Adipocyte (in vitro differentiated cells): ENCODE data around the gene TOR2A.
A peak's percentile ranks its signal among the peaks of the same experiment; 100 is the strongest.

Source experiments
- DNase-seq: peaks from one replicate; pipeline ENCODE4 v3.0.0-alpha.2; 2015; ENCODE audit warnings: low read depth
- H3K27me3 ChIP-seq: replicated peaks from 2 replicates; pipeline ENCODE4 v1.7.0; 2013; ENCODE audit warnings: mild to moderate bottlenecking, low read length, moderate library complexity; ENCODE audit not compliant: control insufficient read depth, insufficient read depth
- H3K36me3 ChIP-seq: 2 replicates; pipeline ENCODE4 v1.7.0; 2013; ENCODE audit warnings: low read length, mild to moderate bottlenecking, moderate library complexity; ENCODE audit not compliant: control insufficient read depth, insufficient read depth, severe bottlenecking
- H3K4me1 ChIP-seq: 2 replicates; pipeline ENCODE4 v1.7.0; 2013; ENCODE audit warnings: mild to moderate bottlenecking, low read length, moderate library complexity; ENCODE audit not compliant: control insufficient read depth, insufficient read depth
- H3K4me3 ChIP-seq: 2 replicates; pipeline ENCODE4 v1.7.0; 2013; ENCODE audit warnings: mild to moderate bottlenecking, low read length, moderate library complexity
- H3K9ac ChIP-seq: 2 replicates; pipeline ENCODE4 v1.7.0; 2013; ENCODE audit warnings: mild to moderate bottlenecking, low read length, moderate library complexity
- H3K9me3 ChIP-seq: 2 replicates; pipeline ENCODE4 v1.7.0; 2013; ENCODE audit warnings: mild to moderate bottlenecking, low read length, moderate library complexity; ENCODE audit not compliant: control insufficient read depth

Gene TOR2A

DNA sequence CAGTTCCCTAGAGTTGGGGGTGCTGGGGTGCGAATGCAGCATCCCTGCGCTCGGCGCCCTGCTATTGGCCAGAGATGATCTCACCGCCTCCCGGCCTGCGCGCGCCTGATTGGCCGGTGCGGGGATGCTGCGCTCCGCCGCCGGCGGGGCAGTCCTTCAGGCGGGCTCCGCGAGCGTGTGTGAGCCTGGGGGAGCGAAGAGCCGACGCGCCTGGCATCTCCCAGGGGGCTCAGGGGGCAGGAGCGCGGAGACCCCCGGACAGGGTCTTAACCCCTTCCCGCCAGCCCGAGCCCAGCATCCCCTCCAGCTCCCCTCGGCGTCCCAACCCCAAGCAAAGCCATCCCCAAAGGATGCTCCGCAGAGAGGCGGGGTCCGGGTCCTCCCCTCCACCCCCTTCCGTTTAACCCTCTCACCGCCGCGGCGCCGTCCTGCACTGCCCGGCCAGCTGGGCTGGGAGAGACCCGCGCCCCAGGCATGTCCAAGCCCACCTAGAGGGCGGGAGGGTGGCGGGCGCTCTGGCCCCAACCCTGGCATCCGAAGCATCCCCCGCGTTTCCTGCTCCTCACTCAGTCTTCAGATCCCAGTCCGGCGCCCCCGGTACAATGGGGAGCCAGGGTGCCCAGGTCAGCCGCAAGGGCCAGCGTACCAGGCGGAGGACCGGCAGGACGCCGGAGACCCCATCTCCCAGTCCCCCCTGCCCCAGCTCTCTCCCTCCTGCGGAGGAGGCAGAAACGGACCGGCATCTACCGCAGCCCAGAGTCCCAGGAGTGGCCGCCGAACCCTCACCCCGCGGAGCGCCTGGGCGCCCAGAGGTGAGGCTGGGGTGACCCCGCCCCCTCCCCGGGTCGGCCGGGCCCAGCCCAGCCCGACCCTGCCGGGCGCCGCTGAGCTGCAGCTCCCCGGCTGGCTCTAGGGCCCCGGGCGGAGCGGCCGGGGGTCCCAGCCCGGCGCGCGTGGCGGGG is 19.3 kb upstream of the TOR2A start:
- H3K4me3 ChIP-seq: no peak overlapping the region
- peak; percentile 43 for DNase-seq

DNA sequence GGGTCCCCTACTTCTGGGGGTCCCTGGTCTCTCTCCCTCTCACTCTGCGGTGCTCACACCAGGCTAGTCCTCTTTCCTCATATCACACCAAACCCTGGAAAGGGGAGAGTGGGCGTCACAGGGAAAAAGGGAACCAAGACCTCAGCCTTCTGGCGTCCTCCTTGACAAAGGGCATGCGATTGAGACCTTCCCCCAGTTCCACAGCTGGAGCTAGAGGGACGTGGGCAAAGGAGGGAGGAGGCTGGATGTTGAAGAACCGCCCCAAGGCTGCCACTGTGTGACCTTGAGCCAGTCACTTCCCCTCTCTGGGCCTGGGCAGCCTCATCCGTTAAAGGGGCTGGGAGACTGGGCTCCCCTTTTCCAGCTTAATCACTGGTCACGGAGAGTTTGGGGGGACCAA is 18.5 kb upstream of the TOR2A start:
- Histone ChIP-seq H3K9ac (no peak overlapping the region), H3K27me3 (peaks cover 47% of the 10 kb centered on the region), H3K36me3 (no peaks in the 10 kb centered on the region), H3K4me1 (no peaks in the 10 kb centered on the region), H3K9me3 (no peaks in the 10 kb centered on the region), H3K4me3 (no peak overlapping the region)
- no peak for DNase-seq

More for the DNA sequence above, 19.3 kb upstream of the TOR2A start:
- no peak overlapping the region for H3K9ac ChIP-seq
- H3K36me3 ChIP-seq: no peaks in the 10 kb centered on the region
- H3K27me3 ChIP-seq: peaks cover 47% of the 10 kb centered on the region
- no peaks in the 10 kb centered on the region for H3K4me1 ChIP-seq
- no peaks in the 10 kb centered on the region for H3K9me3 ChIP-seq

DNA sequence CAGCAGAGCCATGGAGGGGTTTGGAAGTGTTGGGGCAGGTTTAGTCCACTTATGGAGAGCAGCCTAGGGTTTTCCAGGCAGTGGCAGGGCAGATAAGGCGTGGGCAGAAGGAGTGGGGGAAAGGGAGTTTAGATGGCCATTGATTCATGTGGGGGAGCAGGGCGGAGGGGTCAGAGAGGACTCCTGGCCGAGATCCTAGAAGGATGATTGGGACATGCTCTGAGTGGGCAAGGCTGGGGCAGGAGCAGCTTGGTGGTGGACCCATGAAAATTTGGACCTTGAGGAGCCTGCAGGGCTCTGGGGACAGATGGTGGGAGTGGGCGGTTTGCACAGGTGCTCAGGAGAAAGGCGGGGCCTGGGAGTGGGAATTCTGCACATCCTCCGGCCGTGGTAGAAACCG is 18.1 kb upstream of the TOR2A start:
- DNase-seq: no peak
- H3K9me3 ChIP-seq: no peaks in the 10 kb centered on the region
- H3K27me3 ChIP-seq: peaks cover 47% of the 10 kb centered on the region
- no peaks in the 10 kb centered on the region for H3K4me1 ChIP-seq
- no peaks in the 10 kb centered on the region for H3K36me3 ChIP-seq
- H3K4me3 ChIP-seq: no peak overlapping the region
- no peak overlapping the region for H3K9ac ChIP-seq

DNA sequence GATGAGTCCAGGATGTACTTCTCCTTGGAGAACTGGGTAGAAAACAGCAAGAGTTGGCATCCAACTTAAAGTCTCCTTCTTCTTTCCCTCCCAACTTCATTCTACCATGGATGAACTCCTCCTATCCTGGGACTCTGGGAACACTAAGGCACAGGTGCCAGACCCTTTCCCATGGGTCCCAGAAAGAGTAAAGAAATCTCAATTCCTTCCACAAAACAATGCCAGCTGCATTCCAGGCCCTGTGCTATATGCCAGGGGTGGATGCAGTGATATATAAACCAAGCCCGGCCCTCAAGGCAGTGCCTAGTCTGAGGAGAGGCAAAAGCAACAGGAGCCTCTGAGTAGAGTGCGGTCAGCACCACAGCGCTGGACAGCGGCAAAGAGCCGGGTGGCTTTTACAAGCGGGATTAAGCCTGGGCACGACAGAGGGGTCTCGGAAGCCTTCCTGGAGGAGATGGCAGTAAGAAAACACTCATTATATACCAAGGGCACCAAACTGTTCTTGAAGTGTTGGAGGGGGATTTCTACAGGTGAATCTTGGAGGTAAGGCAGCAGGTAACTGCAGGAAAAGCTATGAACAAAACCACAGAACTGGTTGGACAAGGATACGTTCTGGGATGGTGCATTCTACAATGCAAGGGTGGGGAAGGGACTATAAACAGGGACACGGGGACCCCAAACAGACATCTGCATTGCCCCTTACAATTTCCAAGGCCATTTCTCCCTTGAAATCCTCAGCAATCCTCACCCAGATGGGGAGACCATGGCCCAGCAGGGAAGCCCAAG is 16.4 kb upstream of the TOR2A start:
- Histone ChIP-seq H3K9me3 (no peaks in the 10 kb centered on the region), H3K36me3 (no peaks in the 10 kb centered on the region), H3K9ac (no peak overlapping the region), H3K4me3 (no peak overlapping the region), H3K4me1 (no peaks in the 10 kb centered on the region), H3K27me3 (peaks cover 57% of the 10 kb centered on the region)
- DNase-seq: peak; percentile 60

DNA sequence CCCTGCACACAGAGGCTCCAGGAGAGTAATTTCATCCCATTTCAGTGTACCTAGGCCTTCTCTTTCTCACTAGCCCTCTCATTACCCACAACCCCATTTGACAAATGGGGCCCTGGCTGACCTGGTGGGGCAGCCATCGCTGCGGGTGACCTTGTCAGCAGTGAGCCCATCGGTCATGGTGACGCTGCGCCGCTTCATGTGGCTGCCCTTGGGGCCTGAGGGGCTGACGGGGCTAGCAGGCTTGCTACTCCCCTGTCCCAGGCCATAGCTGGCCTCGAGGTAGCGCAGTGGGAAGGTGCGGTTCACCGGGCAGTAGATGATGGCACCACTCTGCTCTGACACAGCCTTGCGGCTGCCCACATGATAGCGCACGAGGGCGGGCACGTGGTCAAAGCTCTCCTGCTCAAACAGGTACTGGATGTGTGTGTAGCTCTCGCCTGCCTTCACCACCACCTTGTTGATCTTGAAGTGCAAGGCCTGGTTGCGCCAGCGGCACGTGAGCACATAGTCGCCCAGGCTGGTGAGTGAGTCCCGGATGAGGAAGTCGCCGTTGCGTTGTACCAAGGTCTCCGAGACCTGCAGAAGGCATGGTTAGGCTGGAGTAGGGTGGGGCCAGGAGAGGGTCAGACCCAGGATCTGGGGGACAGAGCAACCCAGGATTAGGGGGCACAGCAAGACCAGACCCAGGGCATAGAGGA is 14.1 kb upstream of the TOR2A start:
- DNase-seq: no peak
- H3K4me1 ChIP-seq: no peaks in the 10 kb centered on the region
- H3K9ac ChIP-seq: no peak overlapping the region
- H3K4me3 ChIP-seq: no peak overlapping the region
- H3K36me3 ChIP-seq: no peaks in the 10 kb centered on the region
- peaks cover 44% of the 10 kb centered on the region for H3K27me3 ChIP-seq
- no peaks in the 10 kb centered on the region for H3K9me3 ChIP-seq

DNA sequence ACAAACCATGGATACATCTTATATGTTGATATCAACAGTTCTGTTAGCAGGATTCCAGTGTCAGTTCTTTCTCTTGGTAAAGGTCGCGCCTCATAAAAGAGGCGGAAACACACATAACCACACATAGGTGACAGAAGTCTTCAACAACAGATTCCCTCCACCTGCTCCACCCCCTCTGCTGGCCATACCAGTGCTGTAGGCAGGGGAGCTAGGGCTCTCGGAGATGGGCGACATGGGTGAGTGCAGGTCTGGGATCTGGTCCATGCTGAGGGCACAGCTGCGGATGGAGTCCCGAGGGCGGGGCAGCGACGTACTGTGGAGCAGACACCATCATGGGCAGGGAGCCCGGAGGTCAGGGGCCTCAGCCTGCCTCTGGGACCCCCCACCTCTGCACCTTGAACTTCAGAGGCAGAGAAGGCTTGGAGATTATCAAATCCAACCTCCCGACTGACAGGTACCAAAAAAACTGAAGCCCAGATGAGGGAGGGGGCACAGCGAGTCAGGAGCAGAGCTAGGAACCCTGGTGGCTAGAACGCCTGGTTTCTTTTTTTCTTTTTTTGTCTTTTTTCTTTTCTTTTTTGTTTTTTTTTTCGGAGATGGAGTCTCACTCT is 12.0 kb upstream of the TOR2A start:
- H3K4me1 ChIP-seq: peaks cover 4% of the 10 kb centered on the region
- H3K4me3 ChIP-seq: no peak overlapping the region
- no peaks in the 10 kb centered on the region for H3K36me3 ChIP-seq
- H3K27me3 ChIP-seq: peaks cover 22% of the 10 kb centered on the region
- no peak for DNase-seq
- H3K9me3 ChIP-seq: no peaks in the 10 kb centered on the region
- no peak overlapping the region for H3K9ac ChIP-seq

DNA sequence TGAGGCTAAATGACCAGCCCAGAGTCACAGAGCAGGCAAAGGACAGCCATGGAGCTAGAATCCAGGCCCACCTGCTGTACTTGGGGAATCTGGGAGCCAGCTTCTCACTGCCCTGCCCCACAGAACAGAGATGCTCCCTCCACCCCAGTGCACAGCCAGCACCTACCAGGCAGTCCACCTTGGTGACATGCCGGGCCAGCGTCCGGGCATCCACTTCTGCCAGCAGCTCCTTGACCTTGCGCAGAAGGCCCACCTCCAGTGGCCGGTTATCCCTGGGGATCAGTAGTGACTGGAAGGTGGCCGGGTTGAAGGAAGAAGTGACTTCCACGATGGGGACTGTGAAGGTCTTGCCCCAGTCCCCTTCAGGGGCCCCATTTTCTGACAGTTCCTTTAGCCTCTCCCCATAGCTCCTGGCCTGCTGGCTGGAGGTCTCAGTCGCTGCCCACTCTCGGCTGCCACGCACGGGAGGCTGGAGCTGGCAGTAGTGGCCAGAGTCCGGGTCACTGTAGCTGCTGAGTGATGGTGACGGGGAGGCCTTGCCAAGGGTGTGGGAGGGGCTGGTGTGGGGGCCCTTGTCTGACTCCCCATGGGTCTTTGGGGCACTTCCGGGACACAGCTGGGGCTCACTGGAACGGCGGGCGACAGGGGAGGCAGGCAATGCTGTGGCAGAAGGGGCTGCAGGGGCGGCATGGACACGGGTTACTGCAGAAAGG is 9.5 kb upstream of the TOR2A start:
- H3K4me3 ChIP-seq: no peak overlapping the region

DNA sequence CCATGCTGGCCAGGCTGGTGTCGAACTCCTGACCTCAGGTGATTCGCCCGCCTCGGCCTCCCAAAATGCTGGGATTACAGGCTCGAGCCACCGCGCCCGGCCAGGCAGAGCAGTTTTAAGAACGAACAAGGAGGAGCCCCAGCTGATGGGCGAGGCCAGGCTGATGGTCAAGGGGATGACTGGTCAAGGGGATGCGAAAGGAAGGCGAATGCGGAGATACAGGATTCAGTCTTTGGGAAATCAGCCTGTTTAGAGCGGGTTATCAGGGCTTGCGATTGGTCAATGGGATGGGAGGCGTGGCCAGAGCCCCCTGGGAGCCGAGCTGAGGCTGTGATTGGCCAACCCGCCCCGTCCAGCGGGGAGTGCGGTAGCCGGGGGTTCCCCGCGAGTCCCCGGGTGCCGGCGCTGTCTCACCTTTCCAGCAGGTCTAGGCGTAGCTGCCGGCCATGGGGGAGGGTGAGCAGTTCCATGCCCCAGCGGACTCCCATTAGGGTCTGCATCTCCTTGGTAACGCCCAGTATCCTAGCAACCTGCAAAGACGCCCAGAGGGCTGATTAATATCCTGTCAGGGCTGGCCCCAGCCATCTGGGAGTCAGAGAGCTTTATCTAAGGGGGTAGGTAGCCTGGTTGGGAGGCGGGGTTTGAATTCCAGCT is 7.5 kb upstream of the TOR2A start:
- no peaks in the 10 kb centered on the region for H3K36me3 ChIP-seq
- no peak for DNase-seq
- peak overlapping the region; percentile 44 for H3K4me3 ChIP-seq
- no peak overlapping the region for H3K9ac ChIP-seq
- no peaks in the 10 kb centered on the region for H3K9me3 ChIP-seq
- peaks cover 4% of the 10 kb centered on the region for H3K27me3 ChIP-seq
- peaks cover 19% of the 10 kb centered on the region for H3K4me1 ChIP-seq

More for the DNA sequence above, 9.5 kb upstream of the TOR2A start:
- peaks cover 10% of the 10 kb centered on the region for H3K27me3 ChIP-seq
- no peak for DNase-seq
- H3K9me3 ChIP-seq: no peaks in the 10 kb centered on the region
- peaks cover 18% of the 10 kb centered on the region for H3K4me1 ChIP-seq
- H3K9ac ChIP-seq: no peak overlapping the region
- H3K36me3 ChIP-seq: no peaks in the 10 kb centered on the region

DNA sequence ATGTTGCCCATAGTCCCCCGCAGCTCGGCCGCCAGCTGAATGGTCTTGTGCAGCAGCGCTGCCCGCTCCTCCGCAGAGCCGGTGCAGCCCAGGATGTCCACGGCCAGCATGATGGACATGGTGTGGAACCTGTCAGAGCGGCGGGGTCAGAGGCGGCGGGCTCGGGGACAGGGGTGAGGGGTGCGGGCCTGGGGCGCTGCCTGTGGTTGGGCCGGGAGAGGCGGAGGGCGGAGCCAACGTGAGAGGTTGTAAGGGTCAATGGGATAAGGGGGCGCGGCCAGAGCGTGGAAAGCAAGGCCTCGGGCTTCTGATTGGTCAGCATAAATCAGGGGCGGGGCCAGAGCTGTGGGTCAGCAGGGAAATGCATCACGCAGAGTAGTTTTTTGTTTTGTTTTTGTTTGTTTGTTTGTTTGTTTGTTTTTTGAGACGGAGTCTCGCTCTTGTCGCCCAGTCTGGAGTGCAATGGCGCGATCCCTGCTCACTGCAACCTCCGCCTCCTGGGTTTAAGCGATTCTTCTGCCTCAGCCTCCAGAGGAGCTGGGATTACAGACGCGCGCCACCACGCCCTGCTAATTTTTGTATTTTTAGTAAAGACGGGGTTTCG is 6.8 kb upstream of the TOR2A start:
- no peaks in the 10 kb centered on the region for H3K36me3 ChIP-seq
- DNase-seq: peak; percentile 9
- H3K4me3 ChIP-seq: peak overlapping the region; percentile 44
- H3K4me1 ChIP-seq: peaks cover 19% of the 10 kb centered on the region
- H3K9me3 ChIP-seq: no peaks in the 10 kb centered on the region
- H3K27me3 ChIP-seq: no peaks in the 10 kb centered on the region
- no peak overlapping the region for H3K9ac ChIP-seq
